Fibroblast of mammary gland (primary cell): Measurements from ENCODE around the gene CHST11.

Experiments
- DNase-seq: peaks from one replicate; pipeline ENCODE4 v3.0.0-alpha.2; 2010; ENCODE audit warnings: low read depth
- H3K4me3 ChIP-seq: 2 replicates; pipeline ENCODE4 v1.5.1; 2011; ENCODE audit warnings: low read depth, mild to moderate bottlenecking, low read length, moderate library complexity; ENCODE audit not compliant: control insufficient read depth
- TF ChIP-seq, protein P1 (sequence below): conservative IDR thresholded peaks from 2 replicates; pipeline ENCODE4 v1.5.1; 2011; ENCODE audit warnings: low read depth, low read length, inconsistent platforms; ENCODE audit not compliant: control insufficient read depth, insufficient read depth

Gene CHST11

DNA sequence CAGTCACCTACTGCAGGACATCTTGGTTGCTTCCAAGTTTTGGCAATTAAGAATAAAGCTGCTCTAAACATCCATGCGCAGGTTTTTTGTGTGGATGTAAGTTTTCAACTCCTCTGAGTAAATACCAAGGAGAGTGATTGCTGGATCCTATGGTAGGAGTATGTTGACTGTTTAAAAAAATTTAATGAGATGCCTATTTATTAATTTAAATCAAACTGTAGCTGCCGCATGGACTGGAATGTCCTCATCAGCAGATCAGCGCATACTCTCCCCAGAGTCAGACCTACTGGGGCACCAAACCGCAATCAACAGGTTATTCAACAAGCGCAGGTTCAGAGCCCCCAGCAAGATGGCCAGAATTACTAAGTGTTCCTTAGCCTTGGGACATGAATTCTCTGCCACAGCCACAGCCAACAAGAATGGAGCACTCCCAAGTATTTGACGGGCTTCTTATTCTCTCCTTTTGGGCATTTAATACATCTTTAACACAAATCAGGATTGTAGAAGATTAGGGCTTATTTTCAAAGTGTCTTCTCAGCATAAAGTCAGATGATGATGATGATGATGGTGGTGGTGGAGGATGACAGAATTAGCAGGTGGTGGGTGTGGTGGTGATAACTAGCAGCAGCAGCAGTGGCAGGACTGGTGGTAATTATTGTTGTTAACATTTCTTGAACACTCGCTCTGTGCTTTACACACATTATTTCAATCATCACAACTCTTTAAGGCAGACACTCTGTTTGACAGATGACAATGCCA, 170.7 kb downstream of the CHST11 start:
- TF ChIP-seq, protein P1, sequence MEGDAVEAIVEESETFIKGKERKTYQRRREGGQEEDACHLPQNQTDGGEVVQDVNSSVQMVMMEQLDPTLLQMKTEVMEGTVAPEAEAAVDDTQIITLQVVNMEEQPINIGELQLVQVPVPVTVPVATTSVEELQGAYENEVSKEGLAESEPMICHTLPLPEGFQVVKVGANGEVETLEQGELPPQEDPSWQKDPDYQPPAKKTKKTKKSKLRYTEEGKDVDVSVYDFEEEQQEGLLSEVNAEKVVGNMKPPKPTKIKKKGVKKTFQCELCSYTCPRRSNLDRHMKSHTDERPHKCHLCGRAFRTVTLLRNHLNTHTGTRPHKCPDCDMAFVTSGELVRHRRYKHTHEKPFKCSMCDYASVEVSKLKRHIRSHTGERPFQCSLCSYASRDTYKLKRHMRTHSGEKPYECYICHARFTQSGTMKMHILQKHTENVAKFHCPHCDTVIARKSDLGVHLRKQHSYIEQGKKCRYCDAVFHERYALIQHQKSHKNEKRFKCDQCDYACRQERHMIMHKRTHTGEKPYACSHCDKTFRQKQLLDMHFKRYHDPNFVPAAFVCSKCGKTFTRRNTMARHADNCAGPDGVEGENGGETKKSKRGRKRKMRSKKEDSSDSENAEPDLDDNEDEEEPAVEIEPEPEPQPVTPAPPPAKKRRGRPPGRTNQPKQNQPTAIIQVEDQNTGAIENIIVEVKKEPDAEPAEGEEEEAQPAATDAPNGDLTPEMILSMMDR = no peak
- no peak overlapping the region for H3K4me3 ChIP-seq
- DNase-seq = no peak

DNA sequence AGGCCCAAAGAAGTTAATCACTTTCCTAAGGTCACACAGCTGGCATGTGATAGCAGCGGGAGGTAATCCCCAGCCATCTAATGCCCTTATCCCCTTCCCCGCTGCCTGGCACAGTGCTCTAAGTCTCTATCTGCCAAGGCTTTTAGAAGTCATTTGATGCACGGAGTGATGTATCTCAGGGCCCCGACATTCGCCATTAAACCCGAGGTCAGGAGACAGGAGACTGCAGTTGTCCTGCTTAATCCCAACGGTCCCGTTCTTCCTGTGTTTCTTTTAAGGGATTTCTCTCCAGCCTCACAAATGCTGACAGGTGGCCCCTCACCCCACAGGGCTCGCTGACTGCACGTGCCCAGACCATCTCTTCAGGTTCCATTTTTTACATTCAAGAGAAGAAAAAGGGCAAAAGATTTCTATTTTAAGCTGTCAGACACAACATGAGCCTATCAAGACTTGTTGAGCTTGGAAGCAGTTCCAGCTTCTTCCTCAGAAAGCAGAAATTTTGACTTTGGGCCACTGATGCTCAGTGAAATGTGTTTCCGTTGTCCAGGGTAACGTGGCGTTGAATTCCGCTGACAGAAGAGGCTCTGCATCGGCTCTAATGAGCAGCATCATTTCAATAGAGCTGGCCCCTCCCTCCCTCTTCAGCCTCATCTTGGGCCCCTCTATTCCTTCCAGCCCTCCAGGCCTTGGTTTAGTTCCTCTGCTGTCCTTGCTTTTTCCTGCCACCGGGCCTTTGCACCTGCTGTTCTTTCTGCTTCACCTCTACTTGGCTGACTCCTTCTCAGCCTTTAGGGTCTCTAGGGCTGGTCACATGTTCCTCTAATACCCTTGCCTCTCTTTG, 171.5 kb downstream of the CHST11 start:
- no peak overlapping the region for H3K4me3 ChIP-seq
- no peak for DNase-seq
- TF ChIP-seq, protein P1 = no peak

DNA sequence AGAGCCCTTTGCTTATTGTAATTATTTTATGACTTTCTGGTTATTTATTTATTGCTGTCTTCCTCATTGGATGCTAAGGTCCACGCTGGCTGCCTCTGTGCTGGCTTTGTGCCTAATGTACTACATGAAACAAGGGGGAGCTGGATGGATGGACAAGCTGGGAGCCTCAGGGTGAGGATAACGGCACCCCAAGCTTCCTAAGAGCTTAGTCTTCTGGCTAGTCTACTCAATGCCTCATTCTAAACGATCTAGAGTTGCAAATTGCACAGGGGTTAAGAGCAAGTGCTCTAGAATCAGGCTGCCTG, 172.0 kb downstream of the CHST11 start:
- H3K4me3 ChIP-seq = no peak overlapping the region
- TF ChIP-seq, protein P1 = no peak
- DNase-seq = no peak

DNA sequence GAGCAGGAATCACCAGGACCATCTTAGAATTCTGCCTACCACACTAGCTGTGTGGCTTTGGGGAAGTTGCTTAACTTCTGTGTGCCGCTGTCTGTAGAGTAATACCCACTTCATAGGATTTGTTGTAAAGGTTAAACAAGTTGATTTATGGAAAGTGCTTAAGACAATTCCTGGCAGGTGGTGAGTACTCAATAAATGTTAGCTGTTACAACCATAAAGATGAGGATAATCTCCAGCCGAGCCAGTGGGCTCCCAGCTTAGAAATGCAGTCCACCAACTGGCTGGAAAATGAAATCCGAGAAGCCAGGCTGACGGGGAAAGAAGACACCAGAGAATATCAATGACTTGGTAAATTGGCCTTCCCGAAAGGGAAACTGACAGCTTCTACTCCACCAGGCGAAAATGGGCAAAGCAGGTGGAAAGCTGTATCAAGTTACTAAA, 173.5 kb downstream of the CHST11 start:
- DNase-seq = no peak
- no peak overlapping the region for H3K4me3 ChIP-seq
- TF ChIP-seq, protein P1 = no peak

DNA sequence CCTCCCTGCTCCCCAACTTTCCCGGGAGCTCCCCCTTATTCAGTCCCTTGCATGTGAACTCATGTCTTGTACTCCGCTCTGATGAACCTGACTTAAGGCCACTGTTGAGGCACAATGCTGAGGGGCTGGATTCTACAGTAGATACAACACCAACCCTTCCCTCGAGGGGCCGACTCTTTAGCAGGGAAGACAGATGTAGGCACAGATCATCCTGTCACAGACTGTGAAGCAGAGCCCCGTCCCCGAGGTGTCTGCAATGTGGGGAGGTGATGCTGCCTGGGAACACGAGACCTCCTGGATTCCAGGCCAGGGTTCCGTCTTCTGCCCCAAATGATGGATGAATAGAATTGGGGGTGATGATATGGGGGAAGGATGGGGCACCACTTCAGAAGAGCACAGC, 175.1 kb downstream of the CHST11 start:
- TF ChIP-seq, protein P1 = no peak
- no peak for DNase-seq
- no peak overlapping the region for H3K4me3 ChIP-seq

DNA sequence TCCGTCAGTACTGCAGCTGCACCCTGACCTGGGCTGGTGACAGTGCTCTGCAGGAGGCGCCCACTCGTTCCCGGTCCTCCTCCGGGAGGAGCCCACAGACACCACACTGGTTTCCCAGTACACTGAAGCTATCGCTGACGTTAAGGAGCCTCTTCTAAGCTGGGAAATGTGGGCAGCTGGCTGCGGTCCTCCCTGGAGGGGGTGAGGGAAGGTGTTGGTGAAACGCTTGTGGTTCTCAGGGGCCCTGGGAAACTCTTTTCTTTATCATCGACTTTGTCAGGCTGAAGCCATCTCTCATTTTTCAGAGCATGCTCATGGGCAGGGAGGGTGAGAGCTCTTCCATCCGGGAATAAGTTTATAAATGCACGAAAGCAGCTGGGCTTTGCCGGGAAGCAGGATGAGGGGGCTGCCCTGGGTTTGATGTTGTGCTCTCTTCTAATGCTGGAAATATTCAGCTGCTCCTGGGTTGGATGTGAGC, 176.0 kb downstream of the CHST11 start:
- TF ChIP-seq, protein P1 = no peak
- H3K4me3 ChIP-seq = no peak overlapping the region
- peak; percentile 82 for DNase-seq
